ENCODE results near the gene GIMD1.
A peak's percentile ranks its signal among the peaks of the same experiment; 100 is the strongest.
"Not testable (repeated sequence)": the region's sequence is repeated elsewhere in the genome, so short reads cannot be mapped to it uniquely, and the experiment has no call there.

GIMD1 gene

DNA sequence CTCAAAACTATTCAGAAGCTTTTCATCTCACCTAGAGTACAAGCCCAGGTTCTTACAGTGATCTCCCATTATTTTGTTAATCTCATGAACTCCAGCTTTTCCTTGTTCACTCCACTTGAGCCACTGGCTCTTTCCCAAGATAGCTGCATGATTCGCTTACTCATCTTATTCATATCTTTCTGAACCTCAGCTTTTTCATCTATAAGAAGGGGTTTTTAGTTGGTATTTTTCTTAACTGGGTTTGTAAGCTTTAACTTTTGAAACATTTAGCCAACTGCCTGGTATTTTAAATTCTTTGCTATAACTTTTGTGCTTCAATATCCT lies 24.0 kb downstream of the GIMD1 start:
- DNase-seq, result no peak

GRCh38 chr4:106343865-106344646 lies 24.5 kb downstream of the GIMD1 start:
- no peak for DNase-seq

- DNase-seq, result no peak
These were observed 27.8 kb downstream of the GIMD1 start for GRCh38 chr4:106340774-106341173.

- DNase-seq, result no peak
These were observed 29.1 kb downstream of the GIMD1 start for GRCh38 chr4:106339431-106339830.

- DNase-seq, result no peak
These were observed 29.9 kb downstream of the GIMD1 start for GRCh38 chr4:106338671-106339070.

DNA sequence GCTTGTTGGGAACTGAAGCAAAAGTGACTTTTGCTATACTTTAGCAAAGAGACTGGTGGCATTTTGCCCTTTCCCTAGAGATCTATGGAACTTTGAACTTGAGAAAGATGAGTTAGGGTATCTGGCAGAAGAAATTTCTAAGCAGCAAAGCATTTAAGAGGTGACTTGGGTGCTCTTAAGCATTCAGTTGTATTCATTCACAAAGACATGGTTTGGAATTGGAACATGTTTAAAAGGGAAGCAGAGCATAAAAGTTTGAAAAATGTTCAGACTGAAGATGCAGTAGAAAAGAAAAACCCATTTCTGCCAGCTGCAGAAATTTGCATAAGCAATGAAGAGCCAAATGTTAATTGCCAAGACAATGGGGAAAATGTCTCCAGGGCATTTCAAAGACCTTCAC lies 30.7 kb downstream of the GIMD1 start:
- DNase-seq, result no peak

- no peak for DNase-seq
These were observed 32.0 kb downstream of the GIMD1 start for GRCh38 chr4:106336618-106337017.

GRCh38 chr4:106334741-106335470 lies 33.7 kb downstream of the GIMD1 start:
- no peak for DNase-seq

- DNase-seq, result no peak
These were observed 35.4 kb downstream of the GIMD1 start for GRCh38 chr4:106333186-106333585.

DNA sequence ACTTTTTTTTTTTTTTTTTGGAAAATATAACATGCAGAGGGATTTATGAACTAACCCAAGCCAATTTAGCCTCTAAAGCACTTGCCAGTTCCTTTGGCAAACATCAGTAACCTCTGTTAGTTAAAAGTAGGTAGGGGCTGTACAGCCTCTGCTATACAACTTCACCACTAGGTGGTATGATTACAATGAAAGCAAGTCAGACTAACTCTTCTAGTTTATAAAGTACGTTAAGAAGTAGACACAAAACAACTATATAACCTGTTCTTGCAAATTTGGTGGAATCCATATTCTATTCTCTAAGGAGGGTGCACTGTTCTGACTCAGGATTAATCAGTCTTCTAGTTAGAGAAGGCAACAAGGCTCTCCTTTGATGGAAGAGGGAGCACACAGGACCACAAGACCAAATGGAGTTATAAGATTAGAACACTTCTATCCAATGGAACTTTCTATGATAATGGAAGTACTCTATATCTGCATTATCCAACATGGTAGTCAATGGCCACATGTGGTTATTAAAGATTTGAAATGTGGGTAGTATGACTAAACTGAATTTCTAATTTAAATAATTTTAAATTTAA lies 39.4 kb downstream of the GIMD1 start:
- DNase-seq, result peak; percentile 48

DNA sequence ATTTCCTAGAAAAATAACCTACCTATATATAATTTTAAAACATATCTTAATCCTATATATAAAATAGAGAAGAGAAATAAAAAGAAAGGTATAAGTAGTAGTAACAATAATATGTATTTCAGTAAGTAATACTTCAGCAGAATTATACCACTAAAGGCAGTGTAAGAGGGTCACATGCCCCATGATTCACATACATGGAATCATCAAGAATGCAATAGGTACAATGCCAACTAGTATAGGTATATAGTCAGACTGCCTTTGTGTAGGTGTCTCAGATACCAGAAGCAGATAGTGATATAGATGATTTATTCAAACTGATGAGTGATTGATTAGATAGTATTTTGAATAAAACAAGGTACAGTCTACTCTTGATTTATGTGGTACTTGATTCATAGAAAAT lies 42.8 kb downstream of the GIMD1 start:
- no peak for DNase-seq

GRCh38 chr4:106323119-106323518 lies 45.5 kb downstream of the GIMD1 start:
- no peak for DNase-seq

GRCh38 chr4:106321814-106322213 lies 46.8 kb downstream of the GIMD1 start:
- DNase-seq, result not testable (repeated sequence)

- not testable (repeated sequence) for DNase-seq
These were observed 47.4 kb downstream of the GIMD1 start for GRCh38 chr4:106321168-106321567.

- DNase-seq, result no peak
These were observed 48.3 kb downstream of the GIMD1 start for GRCh38 chr4:106320235-106320634.

GRCh38 chr4:106318511-106318910 lies 50.1 kb downstream of the GIMD1 start:
- no peak for DNase-seq

DNA sequence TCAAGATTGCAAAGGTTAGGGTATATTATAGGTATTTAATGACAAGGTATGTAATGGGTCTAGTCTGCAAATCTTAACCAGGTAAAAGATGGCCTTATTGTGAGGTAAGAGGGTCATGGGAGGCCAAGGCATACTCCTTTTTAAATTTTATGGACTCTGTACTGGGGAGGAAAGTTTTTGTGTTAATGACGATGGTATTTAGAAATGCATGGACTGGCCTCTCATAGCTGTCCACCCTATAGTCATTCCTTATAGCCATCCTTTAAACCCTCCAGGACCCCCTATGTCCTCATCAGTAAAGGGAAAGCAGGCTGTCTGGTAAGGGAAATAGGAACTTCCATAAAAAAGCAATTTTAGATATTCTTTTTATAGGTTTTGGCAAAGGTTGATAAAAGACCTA lies 50.8 kb downstream of the GIMD1 start:
- no peak for DNase-seq

GRCh38 chr4:106316773-106317409 lies 51.7 kb downstream of the GIMD1 start:
- no peak for DNase-seq

DNA sequence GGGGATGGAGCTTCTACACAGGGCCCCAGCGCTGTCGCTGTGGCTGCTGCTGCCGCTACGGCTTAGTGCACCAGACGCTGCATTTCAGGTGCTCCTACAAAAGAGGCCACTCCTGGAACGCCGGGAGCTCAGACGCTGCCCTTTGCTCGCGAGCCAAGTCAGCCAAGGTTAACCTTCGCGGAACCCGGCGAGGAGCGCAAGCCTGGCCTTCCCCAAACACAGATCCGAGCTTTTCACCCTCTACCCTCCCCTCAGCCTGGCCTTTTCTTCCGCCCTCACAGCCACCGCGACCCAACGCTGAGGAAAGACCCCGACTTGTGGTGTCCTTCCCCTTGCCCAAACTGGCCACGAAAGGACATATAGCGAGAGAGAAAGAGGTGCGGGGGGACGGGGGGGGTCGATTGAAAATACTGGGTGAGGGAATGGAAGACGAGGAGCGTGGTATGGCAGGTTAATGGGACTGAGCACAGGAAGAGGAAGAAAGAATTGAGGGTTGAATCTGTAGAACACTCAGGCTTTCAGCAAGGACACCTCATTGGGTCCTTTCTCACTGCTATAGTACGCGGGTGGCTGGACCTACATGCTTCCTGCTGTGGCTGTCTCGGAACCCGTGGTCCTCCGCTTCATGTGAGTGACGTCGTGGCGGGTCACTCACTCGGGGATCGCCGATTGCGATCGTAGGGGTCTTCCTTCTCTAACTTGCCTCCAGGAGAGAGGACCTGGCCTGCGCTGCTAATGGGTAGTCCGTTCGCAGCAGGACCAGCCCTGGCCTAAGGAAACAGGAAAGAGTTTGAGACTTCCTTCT lies 52.4 kb downstream of the GIMD1 start, which contains the start of the genes AIMP1 and TBCK:
Gene AIMP1, plus strand, starts transcription at position 583 of the 805 bp plus-strand sequence. CDS start 8,460 bp downstream, outside the sequence.
Gene TBCK, minus strand, starts transcription at position 242 of the 805 bp plus-strand sequence. CDS start 7,249 bp downstream, outside the sequence.
- DNase-seq, result peak; percentile 99

- DNase-seq, result no peak
These were observed 53.1 kb downstream of the GIMD1 start for GRCh38 chr4:106315476-106315967.

- DNase-seq, result no peak
These were observed 53.6 kb downstream of the GIMD1 start for GRCh38 chr4:106314960-106315359.

GRCh38 chr4:106312997-106313522 lies 55.5 kb downstream of the GIMD1 start:
- no peak for DNase-seq
